IPS-15b (cell line): ENCODE results near the gene CCNG2.

Experiments
- H3K27me3 ChIP-seq: one replicate; pipeline ENCODE4 v1.6.1; 2013; ENCODE audit warnings: low read length; ENCODE audit not compliant: control insufficient read depth, insufficient read depth
- H3K36me3 ChIP-seq: one replicate; pipeline ENCODE4 v1.6.1; 2013; ENCODE audit warnings: low read length; ENCODE audit not compliant: control insufficient read depth, insufficient read depth
- H3K4me1 ChIP-seq: one replicate; pipeline ENCODE4 v1.6.1; 2013; ENCODE audit warnings: mild to moderate bottlenecking, low read length; ENCODE audit not compliant: control insufficient read depth, insufficient read depth
- H3K4me3 ChIP-seq: one replicate; pipeline ENCODE4 v1.5.1; 2013; ENCODE audit warnings: low read depth, low read length
- H3K9ac ChIP-seq: one replicate; pipeline ENCODE4 v1.6.1; 2013; ENCODE audit warnings: low read depth, mild to moderate bottlenecking, low read length
- H3K9me3 ChIP-seq: one replicate; pipeline ENCODE4 v1.6.1; 2013; ENCODE audit warnings: mild to moderate bottlenecking, low read length; ENCODE audit not compliant: control insufficient read depth, insufficient read depth

The CCNG2 gene

GRCh38 chr4:77184974-77185373, 28.0 kb downstream of the CCNG2 start:
- Histone ChIP-seq H3K36me3 (no peaks in the 10 kb centered on the region), H3K27me3 (peaks cover 26% of the 10 kb centered on the region), H3K9me3 (no peaks in the 10 kb centered on the region), H3K4me3 (no peak overlapping the region), H3K4me1 (no peaks in the 10 kb centered on the region), H3K9ac (no peak overlapping the region)

GRCh38 chr4:77185686-77186085, 28.7 kb downstream of the CCNG2 start:
- H3K36me3 ChIP-seq, result no peaks in the 10 kb centered on the region
- no peak overlapping the region for H3K4me3 ChIP-seq
- H3K4me1 ChIP-seq, result no peaks in the 10 kb centered on the region
- H3K9me3 ChIP-seq, result no peaks in the 10 kb centered on the region
- H3K27me3 ChIP-seq, result peaks cover 25% of the 10 kb centered on the region
- no peak overlapping the region for H3K9ac ChIP-seq

- Histone ChIP-seq H3K36me3 (no peaks in the 10 kb centered on the region), H3K4me1 (no peaks in the 10 kb centered on the region), H3K9ac (no peak overlapping the region), H3K4me3 (no peak overlapping the region), H3K9me3 (no peaks in the 10 kb centered on the region), H3K27me3 (peaks cover 23% of the 10 kb centered on the region)
Observed at GRCh38 chr4:77187322-77187721, 30.3 kb downstream of the CCNG2 start.

- peaks cover 17% of the 10 kb centered on the region for H3K27me3 ChIP-seq
- H3K36me3 ChIP-seq, result no peaks in the 10 kb centered on the region
- no peak overlapping the region for H3K9ac ChIP-seq
- no peak overlapping the region for H3K4me3 ChIP-seq
- no peaks in the 10 kb centered on the region for H3K4me1 ChIP-seq
- no peaks in the 10 kb centered on the region for H3K9me3 ChIP-seq
Observed at GRCh38 chr4:77188498-77189220, 31.7 kb downstream of the CCNG2 start.

- Histone ChIP-seq H3K4me3 (no peak overlapping the region), H3K9me3 (no peaks in the 10 kb centered on the region), H3K4me1 (no peaks in the 10 kb centered on the region), H3K9ac (no peak overlapping the region), H3K36me3 (no peaks in the 10 kb centered on the region), H3K27me3 (peaks cover 18% of the 10 kb centered on the region)
Observed at GRCh38 chr4:77189412-77189811, 32.4 kb downstream of the CCNG2 start.

- Histone ChIP-seq H3K27me3 (peaks cover 22% of the 10 kb centered on the region), H3K4me1 (no peaks in the 10 kb centered on the region), H3K36me3 (no peaks in the 10 kb centered on the region), H3K9me3 (no peaks in the 10 kb centered on the region), H3K4me3 (no peak overlapping the region), H3K9ac (no peak overlapping the region)
Observed at GRCh38 chr4:77190053-77190452, 33.0 kb downstream of the CCNG2 start.

GRCh38 chr4:77193046-77193445, 36.0 kb downstream of the CCNG2 start:
- Histone ChIP-seq H3K4me1 (no peaks in the 10 kb centered on the region), H3K4me3 (no peak overlapping the region), H3K27me3 (peaks cover 26% of the 10 kb centered on the region), H3K36me3 (no peaks in the 10 kb centered on the region), H3K9me3 (no peaks in the 10 kb centered on the region), H3K9ac (no peak overlapping the region)

- Histone ChIP-seq H3K9ac (no peak overlapping the region), H3K27me3 (peaks cover 22% of the 10 kb centered on the region), H3K4me3 (peak overlapping the region; percentile 24), H3K4me1 (no peaks in the 10 kb centered on the region), H3K9me3 (no peaks in the 10 kb centered on the region), H3K36me3 (no peaks in the 10 kb centered on the region)
Observed at GRCh38 chr4:77193511-77194102, 36.6 kb downstream of the CCNG2 start.

GRCh38 chr4:77194366-77194765, 37.4 kb downstream of the CCNG2 start:
- Histone ChIP-seq H3K9ac (no peak overlapping the region), H3K4me3 (no peak overlapping the region), H3K4me1 (no peaks in the 10 kb centered on the region), H3K36me3 (no peaks in the 10 kb centered on the region), H3K9me3 (no peaks in the 10 kb centered on the region), H3K27me3 (peaks cover 24% of the 10 kb centered on the region)

GRCh38 chr4:77194989-77195388, 38.0 kb downstream of the CCNG2 start:
- Histone ChIP-seq H3K36me3 (no peaks in the 10 kb centered on the region), H3K9me3 (no peaks in the 10 kb centered on the region), H3K9ac (no peak overlapping the region), H3K4me3 (no peak overlapping the region), H3K27me3 (peaks cover 29% of the 10 kb centered on the region), H3K4me1 (no peaks in the 10 kb centered on the region)

GRCh38 chr4:77196866-77197265, 39.9 kb downstream of the CCNG2 start:
- Histone ChIP-seq H3K4me1 (no peaks in the 10 kb centered on the region), H3K9ac (no peak overlapping the region), H3K4me3 (no peak overlapping the region), H3K27me3 (peaks cover 36% of the 10 kb centered on the region), H3K9me3 (no peaks in the 10 kb centered on the region), H3K36me3 (no peaks in the 10 kb centered on the region)

- Histone ChIP-seq H3K4me3 (no peak overlapping the region), H3K9me3 (no peaks in the 10 kb centered on the region), H3K36me3 (no peaks in the 10 kb centered on the region), H3K27me3 (peaks cover 36% of the 10 kb centered on the region), H3K9ac (no peak overlapping the region), H3K4me1 (no peaks in the 10 kb centered on the region)
Observed at GRCh38 chr4:77197361-77197760, 40.4 kb downstream of the CCNG2 start.
